Peyer's patch (tissue), 4 donors: ENCODE measurements around the gene LRP10.
A peak's percentile ranks its signal among the peaks of the same experiment; 100 is the strongest.

Source experiments
- POLR2A ChIP-seq, 2 donors: fragments of 450-650 bp; IDR thresholded peaks; one replicate each; pipeline ENCODE4 v1.5.1; 2017; ENCODE audit warnings: antibody characterized with exemption in 2 of 2, mild to moderate bottlenecking in 2 of 2, moderate library complexity in 2 of 2
- TF ChIP-seq, protein P1 (sequence below), 6 experiments: fragments of 450-650 bp in 4 of 6; fragments of 200-600 bp in 2 of 6; sonication (generic) in 1 of 6; IDR thresholded peaks; one replicate each; pipeline ENCODE4 v1.5.1; 2017 to 2019; ENCODE audit warnings: antibody characterized with exemption in 6 of 6, mild to moderate bottlenecking in 3 of 6, moderate library complexity in 1 of 6

DNA sequence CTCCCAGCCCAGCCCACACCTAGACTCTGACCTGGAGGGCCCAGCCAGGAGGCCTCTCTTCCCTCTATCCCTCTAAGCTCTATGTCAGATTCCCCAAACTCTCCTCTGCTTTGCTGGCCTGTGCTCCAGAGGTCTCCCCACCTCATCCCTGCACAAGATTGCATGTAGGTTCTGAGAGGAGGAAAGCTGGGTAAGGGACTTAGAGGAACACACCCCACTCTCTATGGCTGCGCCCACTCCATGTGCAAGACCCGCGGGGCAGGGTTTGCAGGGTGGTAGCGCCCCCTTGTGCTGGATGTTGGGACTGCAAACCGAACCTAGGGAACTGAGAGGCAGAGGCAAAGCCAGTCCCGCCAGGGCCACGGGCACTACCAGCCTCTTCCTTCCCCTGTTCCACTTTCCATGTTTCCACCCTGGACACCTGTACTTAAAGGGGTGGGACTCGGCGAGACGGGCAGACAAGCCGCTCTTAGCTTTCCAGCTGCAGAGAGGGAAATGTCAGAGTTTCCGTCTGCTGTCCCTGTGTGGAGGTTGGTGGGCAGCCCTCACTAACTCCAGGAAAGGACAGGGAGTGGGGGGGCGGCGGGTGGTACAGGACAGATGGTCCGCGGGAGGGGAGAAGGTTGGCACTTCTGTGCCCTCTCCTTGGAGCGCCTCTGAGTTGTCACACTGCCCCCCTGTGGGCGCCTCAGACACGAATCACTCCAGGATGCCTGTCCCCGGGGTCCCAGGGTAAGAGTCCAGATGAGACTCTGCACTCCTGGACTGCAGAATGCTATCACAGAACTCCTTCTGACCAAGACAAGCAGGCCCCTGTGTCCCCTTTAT, 18.4 kb upstream of the LRP10 start:
- no peak for TF ChIP-seq POLR2A (IDR thresholded peaks at IDR 0.05)
- TF ChIP-seq, protein P1, sequence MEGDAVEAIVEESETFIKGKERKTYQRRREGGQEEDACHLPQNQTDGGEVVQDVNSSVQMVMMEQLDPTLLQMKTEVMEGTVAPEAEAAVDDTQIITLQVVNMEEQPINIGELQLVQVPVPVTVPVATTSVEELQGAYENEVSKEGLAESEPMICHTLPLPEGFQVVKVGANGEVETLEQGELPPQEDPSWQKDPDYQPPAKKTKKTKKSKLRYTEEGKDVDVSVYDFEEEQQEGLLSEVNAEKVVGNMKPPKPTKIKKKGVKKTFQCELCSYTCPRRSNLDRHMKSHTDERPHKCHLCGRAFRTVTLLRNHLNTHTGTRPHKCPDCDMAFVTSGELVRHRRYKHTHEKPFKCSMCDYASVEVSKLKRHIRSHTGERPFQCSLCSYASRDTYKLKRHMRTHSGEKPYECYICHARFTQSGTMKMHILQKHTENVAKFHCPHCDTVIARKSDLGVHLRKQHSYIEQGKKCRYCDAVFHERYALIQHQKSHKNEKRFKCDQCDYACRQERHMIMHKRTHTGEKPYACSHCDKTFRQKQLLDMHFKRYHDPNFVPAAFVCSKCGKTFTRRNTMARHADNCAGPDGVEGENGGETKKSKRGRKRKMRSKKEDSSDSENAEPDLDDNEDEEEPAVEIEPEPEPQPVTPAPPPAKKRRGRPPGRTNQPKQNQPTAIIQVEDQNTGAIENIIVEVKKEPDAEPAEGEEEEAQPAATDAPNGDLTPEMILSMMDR (IDR thresholded peaks at IDR 0.05) = peak; percentile 88 to 98 (median 98)
